ENCODE measurements around the gene BUD23. TPM values are rescaled to one million over a fixed set of nuclear protein-coding genes. Genes with fewer than 3 reads are reported as not detected.

Gene BUD23
- total RNA-seq, 1 experiment from 2014 or later, result 78.1 TPM

- H3K27me3 Mint-ChIP-seq (ENCODE audit: low read depth), result peaks cover 2% of the 10 kb centered on the region
- Histone ChIP-seq H3K14ac (ENCODE audit: insufficient read depth, low read length) (no peak overlapping the region), H3K9ac (ENCODE audit: extremely low read depth, insufficient read length, low read length) (no peak overlapping the region), H3K27ac (ENCODE audit: insufficient read length, low read depth, low read length) (no peak overlapping the region), H2AK5ac (ENCODE audit: insufficient read length, low read length) (no peak overlapping the region), H3K9me3 (ENCODE audit: control insufficient read depth, low read depth, low read length) (no peaks in the 10 kb centered on the region), H2BK15ac (ENCODE audit: low read depth, low read length) (no peak overlapping the region), H4K8ac (replicated peaks; ENCODE audit: insufficient read length, low read depth, low read length) (no peak overlapping the region), H2BK120ac (ENCODE audit: low read depth, low read length, poor library complexity, severe bottlenecking) (no peak overlapping the region), H3K27me3 (ENCODE audit: insufficient read depth, low read length) (no peaks in the 10 kb centered on the region), H3K23me2 (ENCODE audit: insufficient read length, low read depth, low read length, poor library complexity, severe bottlenecking) (peaks cover 2% of the 10 kb centered on the region), H3K4me1 (ENCODE audit: insufficient read depth, low read length) (no peaks in the 10 kb centered on the region; the same call in 1 of the 2 replicates), H3K79me2 (ENCODE audit: insufficient read depth, low read length) (no peaks in the 10 kb centered on the region), H2BK20ac (ENCODE audit: low read depth, low read length, poor library complexity, severe bottlenecking) (no peak overlapping the region), H4K5ac (ENCODE audit: insufficient read length, low read depth, low read length) (no peak overlapping the region), H3K4me2 (ENCODE audit: insufficient read depth, insufficient read length, low read length) (no peak overlapping the region), H3K56ac (ENCODE audit: insufficient read length, low read depth, low read length) (no peak overlapping the region), H2BK12ac (ENCODE audit: insufficient read length, low read depth, low read length) (no peak overlapping the region), H3T11ph (ENCODE audit: low read length) (no peak overlapping the region), H3K23ac (ENCODE audit: insufficient read length, low read depth, low read length) (no peak overlapping the region), H2BK5ac (ENCODE audit: insufficient read length, low read length) (no peak overlapping the region), H3K79me1 (ENCODE audit: insufficient read depth, low read depth, low read length, poor library complexity, severe bottlenecking) (no peaks in the 10 kb centered on the region), H3K4ac (ENCODE audit: low read depth, low read length) (no peak overlapping the region), H4K20me1 (ENCODE audit: control insufficient read depth, insufficient read depth, insufficient read length) (no peaks in the 10 kb centered on the region), H2AFZ (ENCODE audit: low read length) (no peak overlapping the region), H3K18ac (ENCODE audit: insufficient read length, low read depth, low read length) (no peak overlapping the region), H4K91ac (ENCODE audit: insufficient read length, low read depth, low read length) (no peak overlapping the region)
- no peak overlapping the region for H3K4me3 Mint-ChIP-seq
- DNase-seq, result no peak
- no peaks in the 10 kb centered on the region for H3K9me3 Mint-ChIP-seq
- H3K36me3 Mint-ChIP-seq (ENCODE audit: insufficient read depth in 1 of 3, low read depth in 3 of 3), result peaks cover 9 to 18% (median 17%) of the 10 kb centered on the region in 3 experiments; a peak in 6 of 7 replicates
- peaks cover 9 to 38% of the 10 kb centered on the region in 2 experiments for H3K4me1 Mint-ChIP-seq
- WGBS (ENCODE audit: extremely low coverage, insufficient read length, low lambda C conversion rate), result no CpG with 5 or more reads among the region's 10 CpGs
- TF ChIP-seq, protein P1, sequence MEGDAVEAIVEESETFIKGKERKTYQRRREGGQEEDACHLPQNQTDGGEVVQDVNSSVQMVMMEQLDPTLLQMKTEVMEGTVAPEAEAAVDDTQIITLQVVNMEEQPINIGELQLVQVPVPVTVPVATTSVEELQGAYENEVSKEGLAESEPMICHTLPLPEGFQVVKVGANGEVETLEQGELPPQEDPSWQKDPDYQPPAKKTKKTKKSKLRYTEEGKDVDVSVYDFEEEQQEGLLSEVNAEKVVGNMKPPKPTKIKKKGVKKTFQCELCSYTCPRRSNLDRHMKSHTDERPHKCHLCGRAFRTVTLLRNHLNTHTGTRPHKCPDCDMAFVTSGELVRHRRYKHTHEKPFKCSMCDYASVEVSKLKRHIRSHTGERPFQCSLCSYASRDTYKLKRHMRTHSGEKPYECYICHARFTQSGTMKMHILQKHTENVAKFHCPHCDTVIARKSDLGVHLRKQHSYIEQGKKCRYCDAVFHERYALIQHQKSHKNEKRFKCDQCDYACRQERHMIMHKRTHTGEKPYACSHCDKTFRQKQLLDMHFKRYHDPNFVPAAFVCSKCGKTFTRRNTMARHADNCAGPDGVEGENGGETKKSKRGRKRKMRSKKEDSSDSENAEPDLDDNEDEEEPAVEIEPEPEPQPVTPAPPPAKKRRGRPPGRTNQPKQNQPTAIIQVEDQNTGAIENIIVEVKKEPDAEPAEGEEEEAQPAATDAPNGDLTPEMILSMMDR (conservative IDR thresholded peaks at IDR 0.05), result no peak
- no peak overlapping the region for H3K27ac Mint-ChIP-seq
Observed at GRCh38 chr7:73705551-73705920, 22.1 kb downstream of the BUD23 start.
